SK-N-SH (cell line): ENCODE measurements around the gene LSM3. TPM values are rescaled to one million over a fixed set of nuclear protein-coding genes. Genes with fewer than 3 reads are reported as not detected.

Experiments
- CTCF ChIA-PET: fragments of 300-600, 350-600 bp; formaldehyde crosslinking; extraction: SDS; loops from one replicate; lab custom pipeline; 2021; lab: Yijun Ruan, JAX
- POLR2A ChIA-PET: fragments of 350-600 bp; sonication (Branson Sonifier 250); formaldehyde crosslinking; extraction: SDS; loops from one replicate; lab custom pipeline; 2020; ENCODE audit warnings: antibody characterized with exemption, inconsistent platforms; lab: Yijun Ruan, JAX
- DNase-seq: peaks from one replicate; pipeline ENCODE4 v3.0.0; 2012
- H2AFZ ChIP-seq: fragments of 200-600 bp; sonication (generic); 2 replicates; pipeline ENCODE4 v1.8.1; 2016; ENCODE audit warnings: antibody characterized with exemption, mild to moderate bottlenecking, low read depth
- H3F3A ChIP-seq: fragments of 200-600 bp; sonication (generic); replicated peaks from 2 replicates; pipeline ENCODE3; 2016; ENCODE audit warnings: antibody characterized with exemption, mild to moderate bottlenecking; ENCODE audit not compliant: insufficient read depth
- H3K27ac ChIP-seq, 2 experiments: fragments of 200-500 bp in 1 of 2; fragments of 200-600 bp in 1 of 2; sonication (Bioruptor generic) in 1 of 2; sonication (generic), shearing (Covaris generic) in 1 of 2; 2 replicates each; pipeline versions ENCODE4 v1.5.1 to v1.6.1; 2014 to 2016; ENCODE audit warnings: low read depth in 2 of 2, inconsistent platforms in 1 of 2, low read length in 1 of 2, mild to moderate bottlenecking in 1 of 2, mixed read lengths in 1 of 2
- H3K27me3 ChIP-seq: fragments of 200-600 bp; sonication (generic), shearing (Covaris generic); 2 replicates; pipeline ENCODE4 v1.6.1; 2016; ENCODE audit warnings: mixed run types; ENCODE audit not compliant: insufficient read depth
- H3K36me3 ChIP-seq, 2 experiments: fragments of 200-500 bp in 1 of 2; fragments of 200-600 bp in 1 of 2; sonication (Bioruptor generic) in 1 of 2; sonication (generic) in 1 of 2; replicated peaks in 1 of 2; 2 replicates each; pipeline versions ENCODE3 to v1.5.1; 2014 to 2016; ENCODE audit warnings: low read length in 1 of 2, mild to moderate bottlenecking in 1 of 2; ENCODE audit not compliant: insufficient read depth in 2 of 2, control insufficient read depth in 1 of 2
- H3K4me1 ChIP-seq, 2 experiments: fragments of 200-500 bp in 1 of 2; fragments of 200-600 bp in 1 of 2; sonication (Bioruptor generic) in 1 of 2; sonication (generic), shearing (Covaris generic) in 1 of 2; 2 replicates each; pipeline versions ENCODE4 v1.5.1 to v1.6.1; 2014 to 2016; ENCODE audit warnings: low read depth in 1 of 2, low read length in 1 of 2, mixed run types in 1 of 2; ENCODE audit not compliant: insufficient read depth in 2 of 2, control insufficient read depth in 1 of 2
- H3K4me2 ChIP-seq: fragments of 200-600 bp; sonication (generic), shearing (Covaris generic); 2 replicates; pipeline ENCODE4 v1.6.1; 2017; ENCODE audit warnings: mixed run types
- H3K4me3 ChIP-seq, 2 experiments: fragments of 200-500 bp in 1 of 2; fragments of 200-600 bp in 1 of 2; sonication (Bioruptor generic) in 1 of 2; sonication (generic), shearing (Covaris generic) in 1 of 2; 2 replicates each; pipeline versions ENCODE4 v1.5.1 to v1.8.1; 2014 to 2016; ENCODE audit warnings: low read depth in 2 of 2, inconsistent platforms in 1 of 2, low read length in 1 of 2, mild to moderate bottlenecking in 1 of 2, mixed read lengths in 1 of 2, moderate library complexity in 1 of 2
- H3K79me2 ChIP-seq: fragments of 200-600 bp; sonication (generic); 2 replicates; pipeline ENCODE4 v1.8.1; 2017; ENCODE audit warnings: mild to moderate bottlenecking; ENCODE audit not compliant: insufficient read depth
- H3K9ac ChIP-seq: fragments of 200-600 bp; sonication (generic); 2 replicates; pipeline ENCODE4 v1.6.1; 2017; ENCODE audit warnings: mixed run types
- H3K9me2 ChIP-seq: fragments of 200-600 bp; sonication (generic); 2 replicates; pipeline ENCODE4 v1.6.1; 2017; ENCODE audit warnings: mixed run types
- H3K9me3 ChIP-seq: fragments of 200-600 bp; sonication (generic); 2 replicates; pipeline ENCODE4 v1.6.1; 2017; ENCODE audit warnings: mixed run types, mild to moderate bottlenecking, moderate library complexity
- H4K20me1 ChIP-seq: fragments of 200-600 bp; sonication (generic); 2 replicates; pipeline ENCODE4 v1.6.1; 2017; ENCODE audit warnings: mild to moderate bottlenecking, mixed run types; ENCODE audit not compliant: insufficient read depth
- CHD2 ChIP-seq: fragments of 150-350 bp; IDR thresholded peaks from 2 replicates; pipeline ENCODE4 v1.6.1; 2018; ENCODE audit warnings: low read length; ENCODE audit not compliant: partially characterized antibody
- ELF1 ChIP-seq: IDR thresholded peaks from 2 replicates; pipeline ENCODE4 v1.4.0; 2012
- EZH2phosphoT487 ChIP-seq: fragments of 200-600 bp; sonication (generic); IDR thresholded peaks from 2 replicates; pipeline ENCODE4 v1.6.1; 2017; ENCODE audit warnings: low read depth, mixed run types, mild to moderate bottlenecking, antibody characterized with exemption, moderate library complexity, borderline replicate concordance
- FOSL2 ChIP-seq: IDR thresholded peaks from 2 replicates; pipeline ENCODE4 v1.4.0; 2012; ENCODE audit warnings: low read depth, mild to moderate bottlenecking, moderate library complexity, borderline replicate concordance
- JUND ChIP-seq: IDR thresholded peaks from 2 replicates; pipeline ENCODE4 v1.4.0; 2012
- MAX ChIP-seq: IDR thresholded peaks from 2 replicates; pipeline ENCODE4 v1.4.0; 2012; ENCODE audit warnings: low read depth
- NFIC ChIP-seq: IDR thresholded peaks from 2 replicates; pipeline ENCODE4 v1.4.0; 2012; ENCODE audit warnings: borderline replicate concordance
- PBX3 ChIP-seq: IDR thresholded peaks from 2 replicates; pipeline ENCODE4; 2012
- POLR2AphosphoS5 ChIP-seq: IDR thresholded peaks from 2 replicates; pipeline ENCODE4 v1.6.1; 2012; ENCODE audit warnings: low read depth, low read length
- RCOR1 ChIP-seq: fragments of 150-350 bp; IDR thresholded peaks from 2 replicates; pipeline ENCODE4 v1.6.1; 2017; ENCODE audit warnings: antibody characterized with exemption, low read length
- REST ChIP-seq: IDR thresholded peaks from 2 replicates; pipeline ENCODE4 v1.6.1; 2012; ENCODE audit warnings: mild to moderate bottlenecking, low read depth, low read length, moderate library complexity
- SIN3A ChIP-seq: IDR thresholded peaks from 2 replicates; pipeline ENCODE4 v1.6.1; 2012; ENCODE audit warnings: low read depth, mild to moderate bottlenecking, low read length, moderate library complexity, borderline replicate concordance
- SMC3 ChIP-seq: IDR thresholded peaks from 2 replicates; pipeline ENCODE4 v1.6.1; 2012; ENCODE audit warnings: low read depth, low read length, improper control_type of control experiment
- TAF1 ChIP-seq: IDR thresholded peaks from 2 replicates; pipeline ENCODE4 v1.6.1; 2012; ENCODE audit warnings: low read depth, mild to moderate bottlenecking, low read length, moderate library complexity, borderline replicate concordance
- TEAD4 ChIP-seq: IDR thresholded peaks from 2 replicates; pipeline ENCODE4 v1.4.0; 2012; ENCODE audit warnings: mild to moderate bottlenecking, borderline replicate concordance; ENCODE audit not compliant: insufficient read depth
- USF1 ChIP-seq: IDR thresholded peaks from 2 replicates; pipeline ENCODE4 v1.4.0; 2012; ENCODE audit warnings: low read depth, borderline replicate concordance
- USF2 ChIP-seq: fragments of 150-350 bp; IDR thresholded peaks from 2 replicates; pipeline ENCODE4 v1.6.1; 2017; ENCODE audit warnings: antibody characterized with exemption, low read length, low read depth, borderline replicate concordance
- ZBTB33 ChIP-seq: IDR thresholded peaks from 2 replicates; pipeline ENCODE4 v1.4.0; 2012; ENCODE audit warnings: low read depth, borderline replicate concordance
- WGBS: methylation state at CpG from one replicate; pipeline ENCODE4 v1.1.6; 2017; ENCODE audit warnings: low lambda C conversion rate; 5-methylcytosine and 5-hydroxymethylcytosine counted together
- polyA plus RNA-seq, 3 experiments: library from polyadenylated mRNA; depleted of rRNA; stranded (reverse); fragments of >200 nt; gene quantifications; 2 replicates each; pipeline ENCODE4 v1.2.3, GENCODE V29; 2012

The LSM3 gene
- polyA plus RNA-seq, 1 of the 3 experiments (the other 2 are of a cell fraction): 5.1 TPM

GRCh38 chr3:14242490-14243311 lies 64.1 kb downstream of the LSM3 start:
- POLR2A ChIA-PET: no interaction called here
- H3K9ac ChIP-seq: no peak overlapping the region
- H3K27me3 ChIP-seq: peaks cover 4% of the 10 kb centered on the region; the same call in 1 of the 2 replicates
- H4K20me1 ChIP-seq: no peaks in the 10 kb centered on the region
- H3K9me2 ChIP-seq: no peaks in the 10 kb centered on the region
- H3K4me3 ChIP-seq: no peak overlapping the region
- no peak overlapping the region for H2AFZ ChIP-seq
- no peak for DNase-seq
- H3K4me1 ChIP-seq: no peaks in the 10 kb centered on the region
- WGBS: 64% methylated on average over 12 of the region's 12 CpGs
- H3K27ac ChIP-seq: no peak overlapping the region
- CTCF ChIA-PET: interaction anchor here (0.7 to 2.1 kb wide), 2 partner anchors 39 to 389 kb away, joined by 3 to 7 read pairs; no protein-coding TSS in a partner anchor
- H3K79me2 ChIP-seq: no peaks in the 10 kb centered on the region
- TF ChIP-seq PBX3: no peak
- TF ChIP-seq SIN3A: no peak
- TF ChIP-seq ZBTB33: no peak
- no peak for TF ChIP-seq RCOR1
- no peak for TF ChIP-seq NFIC
- TF ChIP-seq CHD2: no peak
- TF ChIP-seq MAX: no peak
- TF ChIP-seq TEAD4: no peak
- TF ChIP-seq USF1: no peak
- TF ChIP-seq USF2: no peak
- no peak for TF ChIP-seq TAF1
- TF ChIP-seq EZH2phosphoT487: no peak
- TF ChIP-seq JUND: no peak
- no peak for TF ChIP-seq POLR2AphosphoS5
- TF ChIP-seq REST: no peak
- no peak for TF ChIP-seq SMC3
- no peak for TF ChIP-seq FOSL2
- TF ChIP-seq ELF1: no peak
- no peak overlapping the region for H3K4me2 ChIP-seq
- H3K9me3 ChIP-seq: no peaks in the 10 kb centered on the region
- H3F3A ChIP-seq: no peaks in the 10 kb centered on the region
- H3K36me3 ChIP-seq: no peaks in the 10 kb centered on the region
